ENCODE measurements around the gene RAB19. TPM values are rescaled to one million over a fixed set of nuclear protein-coding genes. Genes with fewer than 3 reads are reported as not detected.

The RAB19 gene
- total and polyA plus RNA-seq, 9 of the 15 experiments (the other 6 are each of a cell fraction or from before 2014, with no cell fraction given) = not detected

DNA sequence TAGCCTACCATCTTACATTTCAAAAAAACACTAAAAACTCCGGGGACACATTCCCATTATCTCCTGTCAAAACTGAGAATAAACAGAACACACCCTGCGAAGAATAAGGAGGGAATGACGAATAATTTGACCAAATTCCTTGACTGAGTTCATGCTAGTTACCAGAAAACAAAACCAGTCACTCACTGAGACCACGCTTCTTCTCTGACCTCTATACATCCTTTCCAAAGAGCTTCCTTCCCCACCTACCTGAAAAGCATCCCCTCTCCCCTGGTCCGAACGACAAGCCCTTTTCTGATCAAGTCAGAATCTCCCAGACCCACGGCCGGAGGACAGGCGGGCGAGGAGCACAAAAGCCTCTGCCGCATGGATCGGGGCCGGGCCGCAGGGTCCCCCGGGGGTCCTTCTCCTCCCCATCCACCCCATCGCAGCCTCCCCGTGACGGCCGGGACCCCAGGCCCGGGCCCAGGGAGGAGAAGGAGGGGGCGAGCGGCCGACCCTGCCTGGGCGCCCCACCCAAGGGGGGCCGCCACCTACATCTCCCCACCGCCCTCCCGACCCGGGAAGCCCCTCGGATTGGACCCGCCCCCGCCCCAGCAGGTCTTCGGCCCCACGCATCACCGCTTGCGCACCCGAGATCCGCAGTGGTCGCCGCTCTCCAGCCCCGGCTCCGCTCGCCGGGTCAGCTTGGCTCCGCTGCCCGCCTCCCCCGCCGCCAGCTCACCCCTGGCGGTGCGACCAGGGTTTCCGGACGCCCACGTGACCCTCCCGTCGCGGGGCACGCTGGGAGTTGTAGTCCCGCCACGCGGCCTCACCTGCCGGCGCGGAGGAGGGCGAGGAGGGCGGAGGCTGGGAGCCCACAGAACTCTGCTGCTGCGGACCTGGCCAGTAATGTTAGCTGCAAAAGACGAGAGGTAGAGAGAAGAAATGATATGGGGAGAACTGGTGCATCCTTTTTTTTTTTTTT lies 5.8 kb upstream of the RAB19 start, which contains the start of gene SLC37A3 (continued):
- TF ChIP-seq, protein P1, sequence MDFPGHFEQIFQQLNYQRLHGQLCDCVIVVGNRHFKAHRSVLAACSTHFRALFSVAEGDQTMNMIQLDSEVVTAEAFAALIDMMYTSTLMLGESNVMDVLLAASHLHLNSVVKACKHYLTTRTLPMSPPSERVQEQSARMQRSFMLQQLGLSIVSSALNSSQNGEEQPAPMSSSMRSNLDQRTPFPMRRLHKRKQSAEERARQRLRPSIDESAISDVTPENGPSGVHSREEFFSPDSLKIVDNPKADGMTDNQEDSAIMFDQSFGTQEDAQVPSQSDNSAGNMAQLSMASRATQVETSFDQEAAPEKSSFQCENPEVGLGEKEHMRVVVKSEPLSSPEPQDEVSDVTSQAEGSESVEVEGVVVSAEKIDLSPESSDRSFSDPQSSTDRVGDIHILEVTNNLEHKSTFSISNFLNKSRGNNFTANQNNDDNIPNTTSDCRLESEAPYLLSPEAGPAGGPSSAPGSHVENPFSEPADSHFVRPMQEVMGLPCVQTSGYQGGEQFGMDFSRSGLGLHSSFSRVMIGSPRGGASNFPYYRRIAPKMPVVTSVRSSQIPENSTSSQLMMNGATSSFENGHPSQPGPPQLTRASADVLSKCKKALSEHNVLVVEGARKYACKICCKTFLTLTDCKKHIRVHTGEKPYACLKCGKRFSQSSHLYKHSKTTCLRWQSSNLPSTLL (IDR thresholded peaks at IDR 0.05) = no peak
- no peak for TF ChIP-seq POLR3G (IDR thresholded peaks at IDR 0.05; ENCODE audit: extremely low read depth, insufficient read length, insufficient replicate concordance)
- no peak for TF ChIP-seq ZNF766 (CRISPR knock-in tag; conservative IDR thresholded peaks at IDR 0.05)
- TF ChIP-seq DACH1 (IDR thresholded peaks at IDR 0.05; ENCODE audit: partially characterized antibody) = no peak
- no peak for TF ChIP-seq SIRT6 (IDR thresholded peaks at IDR 0.05; ENCODE audit: low read depth, low read length)
- TF ChIP-seq MCM5 (IDR thresholded peaks at IDR 0.05; ENCODE audit: low read depth) = no peak
- no peak for TF ChIP-seq NFATC3 (IDR thresholded peaks at IDR 0.05)
- no peak for TF ChIP-seq BRD4 (IDR thresholded peaks at IDR 0.05)
- TF ChIP-seq ZC3H11A (IDR thresholded peaks at IDR 0.05; ENCODE audit: low read depth, low read length) = no peak
- no peak for TF ChIP-seq ZNF436 (CRISPR knock-in tag; IDR thresholded peaks at IDR 0.05)
- TF ChIP-seq PHTF2 (CRISPR knock-in tag; IDR thresholded peaks at IDR 0.05) = no peak
- TF ChIP-seq, protein P2, sequence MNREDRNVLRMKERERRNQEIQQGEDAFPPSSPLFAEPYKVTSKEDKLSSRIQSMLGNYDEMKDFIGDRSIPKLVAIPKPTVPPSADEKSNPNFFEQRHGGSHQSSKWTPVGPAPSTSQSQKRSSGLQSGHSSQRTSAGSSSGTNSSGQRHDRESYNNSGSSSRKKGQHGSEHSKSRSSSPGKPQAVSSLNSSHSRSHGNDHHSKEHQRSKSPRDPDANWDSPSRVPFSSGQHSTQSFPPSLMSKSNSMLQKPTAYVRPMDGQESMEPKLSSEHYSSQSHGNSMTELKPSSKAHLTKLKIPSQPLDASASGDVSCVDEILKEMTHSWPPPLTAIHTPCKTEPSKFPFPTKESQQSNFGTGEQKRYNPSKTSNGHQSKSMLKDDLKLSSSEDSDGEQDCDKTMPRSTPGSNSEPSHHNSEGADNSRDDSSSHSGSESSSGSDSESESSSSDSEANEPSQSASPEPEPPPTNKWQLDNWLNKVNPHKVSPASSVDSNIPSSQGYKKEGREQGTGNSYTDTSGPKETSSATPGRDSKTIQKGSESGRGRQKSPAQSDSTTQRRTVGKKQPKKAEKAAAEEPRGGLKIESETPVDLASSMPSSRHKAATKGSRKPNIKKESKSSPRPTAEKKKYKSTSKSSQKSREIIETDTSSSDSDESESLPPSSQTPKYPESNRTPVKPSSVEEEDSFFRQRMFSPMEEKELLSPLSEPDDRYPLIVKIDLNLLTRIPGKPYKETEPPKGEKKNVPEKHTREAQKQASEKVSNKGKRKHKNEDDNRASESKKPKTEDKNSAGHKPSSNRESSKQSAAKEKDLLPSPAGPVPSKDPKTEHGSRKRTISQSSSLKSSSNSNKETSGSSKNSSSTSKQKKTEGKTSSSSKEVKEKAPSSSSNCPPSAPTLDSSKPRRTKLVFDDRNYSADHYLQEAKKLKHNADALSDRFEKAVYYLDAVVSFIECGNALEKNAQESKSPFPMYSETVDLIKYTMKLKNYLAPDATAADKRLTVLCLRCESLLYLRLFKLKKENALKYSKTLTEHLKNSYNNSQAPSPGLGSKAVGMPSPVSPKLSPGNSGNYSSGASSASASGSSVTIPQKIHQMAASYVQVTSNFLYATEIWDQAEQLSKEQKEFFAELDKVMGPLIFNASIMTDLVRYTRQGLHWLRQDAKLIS (CRISPR knock-in tag; IDR thresholded peaks at IDR 0.05) = no peak
- no peak for TF ChIP-seq TRIM28 (IDR thresholded peaks at IDR 0.05)
- TF ChIP-seq, protein P3, sequence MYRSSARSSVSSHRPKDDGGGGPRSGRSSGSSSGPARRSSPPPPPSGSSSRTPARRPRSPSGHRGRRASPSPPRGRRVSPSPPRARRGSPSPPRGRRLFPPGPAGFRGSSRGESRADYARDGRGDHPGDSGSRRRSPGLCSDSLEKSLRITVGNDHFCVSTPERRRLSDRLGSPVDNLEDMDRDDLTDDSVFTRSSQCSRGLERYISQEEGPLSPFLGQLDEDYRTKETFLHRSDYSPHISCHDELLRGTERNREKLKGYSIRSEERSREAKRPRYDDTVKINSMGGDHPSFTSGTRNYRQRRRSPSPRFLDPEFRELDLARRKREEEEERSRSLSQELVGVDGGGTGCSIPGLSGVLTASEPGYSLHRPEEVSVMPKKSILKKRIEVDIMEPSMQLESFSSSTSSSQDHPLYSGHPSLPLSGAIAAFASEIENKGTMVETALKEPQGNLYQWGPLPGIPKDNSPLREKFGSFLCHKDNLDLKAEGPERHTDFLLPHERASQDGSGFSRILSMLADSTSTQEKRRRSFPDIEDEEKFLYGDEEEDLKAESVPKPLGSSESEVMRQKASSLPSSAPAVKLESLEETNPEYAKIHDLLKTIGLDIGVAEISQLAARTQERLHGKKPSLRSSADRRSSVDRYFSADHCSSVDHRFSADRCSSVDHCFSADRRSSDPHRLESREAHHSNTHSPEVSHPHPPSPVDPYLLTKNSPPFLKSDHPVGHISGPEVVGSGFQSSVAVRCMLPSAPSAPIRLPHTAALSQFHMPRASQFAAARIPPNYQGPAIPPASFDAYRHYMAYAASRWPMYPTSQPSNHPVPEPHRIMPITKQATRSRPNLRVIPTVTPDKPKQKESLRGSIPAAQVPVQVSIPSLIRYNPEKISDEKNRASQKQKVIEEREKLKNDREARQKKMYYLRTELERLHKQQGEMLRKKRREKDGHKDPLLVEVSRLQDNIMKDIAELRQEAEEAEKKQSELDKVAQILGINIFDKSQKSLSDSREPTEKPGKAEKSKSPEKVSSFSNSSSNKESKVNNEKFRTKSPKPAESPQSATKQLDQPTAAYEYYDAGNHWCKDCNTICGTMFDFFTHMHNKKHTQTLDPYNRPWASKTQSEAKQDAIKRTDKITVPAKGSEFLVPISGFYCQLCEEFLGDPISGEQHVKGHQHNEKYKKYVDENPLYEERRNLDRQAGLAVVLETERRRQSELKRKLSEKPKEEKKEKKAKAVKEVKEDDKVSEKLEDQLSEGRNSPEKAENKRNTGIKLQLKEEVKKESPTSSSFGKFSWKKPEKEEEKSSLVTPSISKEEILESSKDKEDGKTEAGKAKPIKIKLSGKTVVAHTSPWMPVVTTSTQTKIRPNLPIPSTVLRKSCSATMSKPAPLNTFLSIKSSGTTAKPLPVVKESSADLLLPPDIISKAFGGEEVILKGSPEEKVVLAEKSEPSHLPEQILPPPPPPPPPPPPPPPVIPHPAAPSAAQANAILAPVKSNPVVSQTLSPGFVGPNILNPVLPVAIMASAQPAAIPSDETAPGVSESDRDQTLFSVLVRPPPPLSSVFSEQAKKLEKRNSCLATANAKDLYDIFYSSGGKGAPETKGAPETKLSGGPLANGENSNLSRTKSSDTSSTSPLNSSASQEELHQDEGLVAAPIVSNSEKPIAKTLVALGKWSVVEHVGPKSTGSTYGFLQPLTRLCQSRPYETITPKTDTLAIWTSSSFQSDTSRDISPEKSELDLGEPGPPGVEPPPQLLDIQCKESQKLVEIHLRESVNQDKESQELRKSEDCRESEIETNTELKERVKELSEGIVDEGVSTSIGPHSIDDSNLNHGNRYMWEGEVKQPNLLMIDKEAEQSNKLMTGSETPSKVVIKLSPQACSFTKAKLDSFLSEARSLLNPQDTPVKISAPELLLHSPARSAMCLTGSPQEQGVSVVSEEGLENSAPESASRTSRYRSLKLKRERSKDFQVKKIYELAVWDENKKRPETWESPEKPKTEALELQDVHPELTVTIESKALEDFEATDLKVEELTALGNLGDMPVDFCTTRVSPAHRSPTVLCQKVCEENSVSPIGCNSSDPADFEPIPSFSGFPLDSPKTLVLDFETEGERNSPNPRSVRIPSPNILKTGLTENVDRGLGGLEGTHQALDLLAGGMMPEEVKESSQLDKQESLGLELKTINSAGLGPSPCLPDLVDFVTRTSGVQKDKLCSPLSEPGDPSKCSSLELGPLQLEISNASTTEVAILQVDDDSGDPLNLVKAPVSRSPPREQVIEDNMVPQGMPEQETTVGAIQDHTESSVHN (IDR thresholded peaks at IDR 0.05; ENCODE audit: borderline replicate concordance in 1 of 2, low read depth in 1 of 2) = no peak
